ENCODE results near the gene TAF5. TPM values are rescaled to one million over a fixed set of nuclear protein-coding genes. Genes with fewer than 3 reads are reported as not detected.

The TAF5 gene
- total RNA-seq, 1 experiment from 2014 or later = 2.3 TPM

Other genes with a start within 250 kb of the TAF5 start
- 24.6 and 30.0 TPM in 2 replicates for gene NT5C2, start 174.7 kb upstream of the TAF5 start, total RNA-seq (2014; rRNA removed; shearing (Covaris generic); ENCODE audit: low replicate concordance)
- gene RPEL1, start 122.1 kb upstream of the TAF5 start, total RNA-seq (2014; rRNA removed; shearing (Covaris generic); ENCODE audit: low replicate concordance) = not detected in 2 replicates
- not detected in 2 replicates for gene INA, start 90.8 kb upstream of the TAF5 start, total RNA-seq (2014; rRNA removed; shearing (Covaris generic); ENCODE audit: low replicate concordance)
- gene PCGF6, start 16.8 kb upstream of the TAF5 start, total RNA-seq (2014; rRNA removed; shearing (Covaris generic); ENCODE audit: low replicate concordance) = 11.2 and 13.8 TPM in 2 replicates
- 242 and 351 TPM in 2 replicates for gene ATP5MK, start 28.5 kb downstream of the TAF5 start, total RNA-seq (2014; rRNA removed; shearing (Covaris generic); ENCODE audit: low replicate concordance)
- gene PDCD11, start 28.6 kb downstream of the TAF5 start, total RNA-seq (2014; rRNA removed; shearing (Covaris generic); ENCODE audit: low replicate concordance) = 17.3 and 33.0 TPM in 2 replicates
- gene CALHM2, start 84.4 kb downstream of the TAF5 start, total RNA-seq (2014; rRNA removed; shearing (Covaris generic); ENCODE audit: low replicate concordance) = 0.55 and 2.9 TPM in 2 replicates
- gene CALHM1, start 90.9 kb downstream of the TAF5 start, total RNA-seq (2014; rRNA removed; shearing (Covaris generic); ENCODE audit: low replicate concordance) = not detected in 2 replicates
- 0.47 TPM in 1 of 2 replicates, not detected in the other for gene CALHM3, start 111.3 kb downstream of the TAF5 start, total RNA-seq (2014; rRNA removed; shearing (Covaris generic); ENCODE audit: low replicate concordance)
- gene NEURL1, start 125.7 kb downstream of the TAF5 start, total RNA-seq (2014; rRNA removed; shearing (Covaris generic); ENCODE audit: low replicate concordance) = not detected in 2 replicates